Activated T-cell treated with anti-CD3 and anti-CD28 coated beads for 24 hours (primary cell): ENCODE results near the gene LTB4R.

Source experiments
- DNase-seq: peaks from one replicate; pipeline ENCODE4 v3.0.0-alpha.2; 2020; ENCODE audit warnings: low read depth

Gene LTB4R

GRCh38 chr14:24304019-24304387 is 7.3 kb upstream of the LTB4R start:
- DNase-seq = no peak

GRCh38 chr14:24307156-24307574 is 4.1 kb upstream of the LTB4R start:
- no peak for DNase-seq

GRCh38 chr14:24307575-24308341 is 3.5 kb upstream of the LTB4R start, which contains the start of gene CIDEB:
TSS of gene CIDEB (minus strand) at chr14:24307977. CDS start at chr14:24307858, 119 bp downstream.
- DNase-seq = no peak

- no peak for DNase-seq
These were observed 2.8 kb upstream of the LTB4R start for GRCh38 chr14:24308342-24309124.

DNA sequence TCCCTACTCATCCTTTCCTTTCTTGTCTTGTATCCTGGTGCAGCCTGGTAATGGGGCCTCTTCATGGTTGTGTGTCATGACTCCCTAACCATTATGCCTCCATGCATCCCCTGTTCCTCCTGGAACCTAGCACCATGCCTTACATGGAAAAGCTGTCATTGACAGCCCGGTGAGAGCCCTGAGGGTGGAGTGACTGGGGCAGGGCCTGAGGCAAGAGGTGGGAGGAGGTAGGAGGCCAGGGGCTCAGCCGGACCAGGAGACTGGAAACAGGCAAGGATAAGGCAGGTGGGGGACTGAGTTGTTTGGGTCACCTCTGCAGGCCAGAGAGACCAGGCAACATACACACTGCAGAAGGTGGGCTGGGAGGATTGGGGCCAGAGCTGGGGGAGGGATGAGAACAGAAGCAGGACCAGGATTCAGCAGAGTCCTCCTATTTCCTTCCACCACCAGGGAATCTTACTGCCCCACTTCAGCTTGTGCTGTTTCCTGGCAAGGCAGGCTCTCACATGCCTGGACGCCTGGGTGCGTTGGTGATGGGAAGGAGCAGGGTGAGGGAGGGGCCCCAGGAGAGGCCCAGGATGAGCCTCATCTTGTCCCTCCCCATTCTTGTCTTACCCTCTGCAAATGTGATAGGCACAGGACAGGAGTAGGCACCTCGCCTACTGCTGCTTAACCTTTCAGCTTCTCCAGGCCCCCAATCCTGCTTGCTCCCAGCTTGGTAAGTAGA is 1.6 kb upstream of the LTB4R start, which contains the start of gene LTB4R2:
TSS of gene LTB4R2 (plus strand) at position 603 of the 727 bp plus-strand sequence. CDS start 525 bp downstream, outside the sequence.
- DNase-seq = no peak

DNA sequence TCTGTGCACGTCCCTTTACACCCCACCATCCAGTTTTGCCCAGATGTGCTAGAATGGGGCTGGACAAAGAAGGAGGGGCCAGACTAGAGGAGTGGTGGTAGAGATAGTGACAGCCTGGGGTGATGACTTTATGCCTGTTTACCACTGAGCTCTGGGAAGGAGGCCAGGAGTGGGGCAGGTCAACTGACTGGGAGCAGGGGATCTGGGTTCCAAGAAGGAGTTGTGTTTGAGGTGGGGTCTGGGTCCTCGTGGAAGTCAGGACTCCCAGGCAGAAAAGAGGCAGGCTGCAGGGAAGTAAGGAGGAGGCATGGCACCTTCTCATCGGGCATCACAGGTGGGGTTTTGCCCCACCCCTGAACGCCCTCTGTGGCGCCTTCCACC is 1.0 kb upstream of the LTB4R start:
- no peak for DNase-seq

DNA sequence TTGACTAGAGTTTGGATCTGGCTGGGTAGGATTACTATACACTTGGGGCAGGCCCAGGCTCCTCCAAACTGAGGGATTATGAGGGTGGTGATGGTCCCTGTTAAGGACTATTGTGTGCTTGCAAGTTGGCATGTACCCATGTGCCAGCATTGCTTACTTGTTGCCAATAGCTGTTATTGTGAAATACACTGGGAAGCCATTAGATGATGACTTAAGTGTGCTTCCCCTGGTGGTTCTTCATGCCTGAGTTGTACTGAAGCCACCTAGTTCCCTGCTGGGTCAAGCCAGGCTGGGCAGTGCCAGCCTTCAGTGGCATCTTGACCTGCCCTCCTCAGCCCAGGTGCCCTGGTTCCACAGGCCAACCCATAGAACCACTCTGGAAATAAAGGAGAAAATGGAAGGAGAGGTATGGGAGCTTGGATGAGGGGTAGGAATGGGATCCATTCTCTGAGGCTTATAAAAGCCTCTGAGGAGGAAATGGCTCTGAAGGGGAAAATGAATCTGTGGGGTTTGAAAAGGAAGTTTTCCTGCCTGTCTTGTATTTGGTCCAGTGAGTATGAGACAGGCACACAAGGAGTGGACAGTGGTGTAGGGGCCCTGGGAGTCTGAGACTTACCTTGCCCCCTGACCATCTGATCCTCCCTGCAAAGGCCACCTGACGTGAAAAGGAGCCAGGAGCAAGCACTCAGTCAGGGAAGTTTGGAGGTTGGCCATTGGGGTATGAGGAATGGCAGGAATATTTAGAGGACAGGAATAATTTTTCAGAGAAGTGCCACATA is 724 bp downstream of the LTB4R start:
- no peak for DNase-seq

GRCh38 chr14:24312736-24313507 is 1.6 kb downstream of the LTB4R start:
- DNase-seq = no peak

GRCh38 chr14:24313913-24314312 is 2.6 kb downstream of the LTB4R start:
- DNase-seq = no peak

GRCh38 chr14:24314377-24315193 is 3.3 kb downstream of the LTB4R start:
- no peak for DNase-seq

DNA sequence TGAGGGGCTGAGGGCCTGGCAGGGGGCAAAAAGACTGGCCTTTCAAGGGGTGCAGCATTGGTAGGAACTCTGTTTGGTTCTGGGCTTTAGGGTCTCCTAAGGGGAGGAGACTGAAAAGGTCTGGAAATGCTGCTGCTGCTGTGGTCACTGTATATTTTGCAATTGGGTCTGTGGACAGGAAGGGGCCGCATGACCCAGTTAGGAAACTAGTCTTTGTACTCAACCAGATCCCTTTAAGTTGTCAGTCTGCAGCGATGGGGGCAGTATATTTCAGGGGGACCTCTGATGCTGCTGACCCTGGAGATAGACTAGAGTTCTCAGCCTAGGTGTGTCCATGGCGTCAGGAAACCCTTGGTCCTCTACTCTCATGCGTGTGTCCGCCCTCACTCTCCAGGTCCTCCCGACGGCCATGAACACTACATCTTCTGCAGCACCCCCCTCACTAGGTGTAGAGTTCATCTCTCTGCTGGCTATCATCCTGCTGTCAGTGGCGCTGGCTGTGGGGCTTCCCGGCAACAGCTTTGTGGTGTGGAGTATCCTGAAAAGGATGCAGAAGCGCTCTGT is 4.0 kb downstream of the LTB4R start:
- no peak for DNase-seq

GRCh38 chr14:24315807-24316596 is 4.7 kb downstream of the LTB4R start:
- DNase-seq = no peak

GRCh38 chr14:24316597-24316950 is 5.3 kb downstream of the LTB4R start:
- DNase-seq = no peak

GRCh38 chr14:24317141-24317928 is 6.0 kb downstream of the LTB4R start:
- no peak for DNase-seq

GRCh38 chr14:24321212-24321975 is 10.1 kb downstream of the LTB4R start:
- no peak for DNase-seq

- DNase-seq = no peak
These were observed 11.4 kb downstream of the LTB4R start for GRCh38 chr14:24322672-24323071.

DNA sequence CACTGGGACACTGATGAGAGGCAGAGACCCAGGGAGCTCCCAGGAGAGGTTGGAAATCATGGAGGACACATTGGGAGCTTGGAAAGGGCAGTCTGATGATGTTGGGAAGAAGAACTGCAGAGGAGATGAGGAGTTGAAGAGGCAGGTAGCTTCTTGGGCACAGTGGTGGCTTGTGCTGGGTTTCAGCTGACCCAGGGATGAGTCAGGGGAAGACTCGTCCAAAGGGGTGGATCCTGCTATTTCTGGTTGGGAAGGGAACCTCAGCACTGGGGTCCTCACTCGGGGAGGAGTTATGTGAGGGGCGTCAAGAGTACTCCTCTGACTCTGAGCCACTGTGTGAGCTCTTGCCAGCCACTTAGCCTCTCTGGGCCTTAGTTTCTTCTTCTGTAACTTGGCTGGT is 12.0 kb downstream of the LTB4R start:
- no peak for DNase-seq
